ENCODE measurements around the gene IGFALS.

Gene IGFALS

GRCh38 chr16:1771188-1771863, 22.2 kb downstream of the IGFALS start, which contains the start of gene NME3:
NME3 (minus strand) TSS chr16:1771543; CDS start chr16:1771534, 9 bp downstream.
- Histone ChIP-seq H3K27me3 (ENCODE audit: insufficient read depth, low read depth, severe bottlenecking) (no peaks in the 10 kb centered on the region), H3K9me3 (ENCODE audit: severe bottlenecking) (no peaks in the 10 kb centered on the region), H3K36me3 (peaks cover 66% of the 10 kb centered on the region), H3K4me3 (ENCODE audit: low read depth, low read length) (peak within 1 kb of the TSS; percentile 77), H3K27ac (peak within 1 kb of the TSS; percentile 87)
- DNase-seq = peak; percentile 77
- TF ChIP-seq, protein P1, sequence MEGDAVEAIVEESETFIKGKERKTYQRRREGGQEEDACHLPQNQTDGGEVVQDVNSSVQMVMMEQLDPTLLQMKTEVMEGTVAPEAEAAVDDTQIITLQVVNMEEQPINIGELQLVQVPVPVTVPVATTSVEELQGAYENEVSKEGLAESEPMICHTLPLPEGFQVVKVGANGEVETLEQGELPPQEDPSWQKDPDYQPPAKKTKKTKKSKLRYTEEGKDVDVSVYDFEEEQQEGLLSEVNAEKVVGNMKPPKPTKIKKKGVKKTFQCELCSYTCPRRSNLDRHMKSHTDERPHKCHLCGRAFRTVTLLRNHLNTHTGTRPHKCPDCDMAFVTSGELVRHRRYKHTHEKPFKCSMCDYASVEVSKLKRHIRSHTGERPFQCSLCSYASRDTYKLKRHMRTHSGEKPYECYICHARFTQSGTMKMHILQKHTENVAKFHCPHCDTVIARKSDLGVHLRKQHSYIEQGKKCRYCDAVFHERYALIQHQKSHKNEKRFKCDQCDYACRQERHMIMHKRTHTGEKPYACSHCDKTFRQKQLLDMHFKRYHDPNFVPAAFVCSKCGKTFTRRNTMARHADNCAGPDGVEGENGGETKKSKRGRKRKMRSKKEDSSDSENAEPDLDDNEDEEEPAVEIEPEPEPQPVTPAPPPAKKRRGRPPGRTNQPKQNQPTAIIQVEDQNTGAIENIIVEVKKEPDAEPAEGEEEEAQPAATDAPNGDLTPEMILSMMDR (IDR thresholded peaks at IDR 0.05; ENCODE audit: low read depth, low read length) = no peak

GRCh38 chr16:1770328-1771187, 22.9 kb downstream of the IGFALS start:
- peak overlapping the region; percentile 87 for H3K27ac ChIP-seq

GRCh38 chr16:1769402-1770300, 23.9 kb downstream of the IGFALS start:
- H3K27me3 ChIP-seq (ENCODE audit: insufficient read depth, low read depth, severe bottlenecking) = no peaks in the 10 kb centered on the region
- H3K4me3 ChIP-seq (ENCODE audit: low read depth, low read length) = no peak overlapping the region
- H3K36me3 ChIP-seq = peaks cover 69% of the 10 kb centered on the region
- no peak for DNase-seq
- no peaks in the 10 kb centered on the region for H3K9me3 ChIP-seq (ENCODE audit: severe bottlenecking)
- H3K27ac ChIP-seq = no peak overlapping the region; the same call in 1 of the 2 replicates
- TF ChIP-seq, protein P1 (IDR thresholded peaks at IDR 0.05; ENCODE audit: low read depth, low read length) = no peak

More at GRCh38 chr16:1770328-1771187, 22.9 kb downstream of the IGFALS start:
- Histone ChIP-seq H3K27me3 (ENCODE audit: insufficient read depth, low read depth, severe bottlenecking) (no peaks in the 10 kb centered on the region), H3K9me3 (ENCODE audit: severe bottlenecking) (no peaks in the 10 kb centered on the region), H3K36me3 (peaks cover 66% of the 10 kb centered on the region), H3K4me3 (ENCODE audit: low read depth, low read length) (peak overlapping the region; percentile 77)
- TF ChIP-seq, protein P1 (IDR thresholded peaks at IDR 0.05; ENCODE audit: low read depth, low read length) = no peak
- peak; percentile 55 for DNase-seq

DNA sequence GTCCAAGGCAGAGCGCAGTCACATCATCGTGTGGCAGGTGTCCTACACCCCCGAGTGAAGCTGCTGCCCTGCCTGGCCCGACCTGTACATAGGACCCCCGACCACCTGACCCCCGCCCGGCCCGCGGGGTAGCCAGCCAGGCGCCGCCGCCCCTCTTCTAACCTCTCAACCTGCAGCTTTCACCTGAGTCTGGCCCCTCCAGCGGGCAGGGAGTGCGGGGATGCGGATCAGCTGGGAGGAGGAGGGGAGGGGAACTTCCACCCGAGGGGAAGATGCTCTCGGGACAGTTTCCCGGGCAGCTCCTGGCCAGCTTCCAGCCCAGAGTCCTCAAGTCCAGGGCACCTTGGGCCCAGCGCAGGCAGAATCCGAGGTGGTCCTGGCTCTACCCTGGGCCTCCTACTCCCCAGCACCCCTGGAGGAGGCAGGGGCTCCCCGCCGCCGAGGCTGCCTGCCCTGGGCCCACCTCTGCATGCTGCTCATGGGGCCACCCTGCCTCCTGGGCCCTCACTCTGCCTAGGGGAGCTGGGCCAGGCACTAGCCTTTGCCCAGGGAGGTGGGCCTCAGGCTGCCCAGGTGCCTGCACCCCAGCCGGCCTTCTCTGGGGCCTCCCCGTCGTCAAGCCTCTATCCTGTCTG, 24.6 kb downstream of the IGFALS start:
- no peaks in the 10 kb centered on the region for H3K9me3 ChIP-seq (ENCODE audit: severe bottlenecking)
- no peak for DNase-seq
- H3K4me3 ChIP-seq (ENCODE audit: low read depth, low read length) = no peak overlapping the region
- H3K36me3 ChIP-seq = peaks cover 75% of the 10 kb centered on the region
- H3K27ac ChIP-seq = no peak overlapping the region
- H3K27me3 ChIP-seq (ENCODE audit: insufficient read depth, low read depth, severe bottlenecking) = no peaks in the 10 kb centered on the region
- TF ChIP-seq, protein P1 (IDR thresholded peaks at IDR 0.05; ENCODE audit: low read depth, low read length) = no peak

Measured in WERI-Rb-1 (cell line).